Astrocyte of the hippocampus (primary cell): ENCODE measurements around the gene TRH.

Source experiments
- DNase-seq: peaks from one replicate; pipeline ENCODE4 v3.0.0; 2011; ENCODE audit warnings: low read depth, low spot score

The TRH gene, protein sequence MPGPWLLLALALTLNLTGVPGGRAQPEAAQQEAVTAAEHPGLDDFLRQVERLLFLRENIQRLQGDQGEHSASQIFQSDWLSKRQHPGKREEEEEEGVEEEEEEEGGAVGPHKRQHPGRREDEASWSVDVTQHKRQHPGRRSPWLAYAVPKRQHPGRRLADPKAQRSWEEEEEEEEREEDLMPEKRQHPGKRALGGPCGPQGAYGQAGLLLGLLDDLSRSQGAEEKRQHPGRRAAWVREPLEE

DNA sequence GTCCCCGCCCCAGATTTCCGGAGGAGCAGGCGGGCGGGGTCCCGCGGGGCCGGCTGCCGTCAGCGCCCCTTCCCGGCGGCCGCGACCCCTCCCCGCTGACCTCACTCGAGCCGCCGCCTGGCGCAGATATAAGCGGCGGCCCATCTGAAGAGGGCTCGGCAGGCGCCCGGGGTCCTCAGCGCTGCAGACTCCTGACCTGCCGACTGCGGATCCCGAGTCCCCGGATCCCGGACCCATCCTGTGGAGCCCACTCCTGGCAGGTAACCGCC, at the start of gene TRH:
Gene TRH, plus strand, starts transcription at position 157 of the 269 bp plus-strand sequence. CDS start 1,097 bp downstream, outside the sequence.
- no peak for DNase-seq

DNA sequence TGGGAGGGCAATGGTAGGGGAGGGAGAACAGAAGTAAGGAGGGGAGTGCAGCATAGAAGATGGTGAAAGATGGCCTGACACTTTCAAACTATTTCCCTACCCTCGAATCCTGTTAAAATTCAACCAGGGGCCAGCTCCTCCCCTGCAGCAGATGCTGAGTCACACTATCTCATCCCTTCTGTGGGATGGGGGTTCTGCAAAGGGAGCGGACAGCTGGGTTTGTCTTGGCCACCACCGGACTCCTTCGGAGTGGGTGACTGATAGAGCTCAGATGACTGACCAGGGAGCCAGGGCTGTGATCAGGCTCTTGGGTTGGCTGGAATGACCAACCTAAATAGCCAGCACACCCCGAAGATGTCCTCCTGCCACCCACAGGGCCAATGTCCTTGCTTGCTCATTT, 47.4 kb upstream of the TRH start:
- no peak for DNase-seq

DNA sequence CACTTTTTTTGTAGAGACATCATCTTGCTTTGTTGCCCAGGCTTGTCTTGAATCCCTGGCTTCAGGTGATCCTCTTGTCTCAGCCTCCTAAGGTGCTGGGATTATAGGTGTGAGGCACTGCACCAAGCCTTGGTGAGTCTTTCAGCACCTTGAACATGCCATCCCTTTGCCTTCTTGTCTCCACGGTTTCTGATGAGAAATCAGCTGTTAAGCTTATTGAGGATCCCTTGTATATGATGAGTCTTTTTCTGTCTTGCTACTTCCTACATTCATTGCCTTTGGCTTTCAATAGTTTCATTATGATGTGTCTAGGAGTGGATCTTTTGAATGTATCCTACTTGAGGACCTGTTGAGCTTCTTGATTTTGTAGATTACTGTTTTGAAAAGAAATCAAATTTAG, 45.1 kb upstream of the TRH start:
- DNase-seq, result no peak

DNA sequence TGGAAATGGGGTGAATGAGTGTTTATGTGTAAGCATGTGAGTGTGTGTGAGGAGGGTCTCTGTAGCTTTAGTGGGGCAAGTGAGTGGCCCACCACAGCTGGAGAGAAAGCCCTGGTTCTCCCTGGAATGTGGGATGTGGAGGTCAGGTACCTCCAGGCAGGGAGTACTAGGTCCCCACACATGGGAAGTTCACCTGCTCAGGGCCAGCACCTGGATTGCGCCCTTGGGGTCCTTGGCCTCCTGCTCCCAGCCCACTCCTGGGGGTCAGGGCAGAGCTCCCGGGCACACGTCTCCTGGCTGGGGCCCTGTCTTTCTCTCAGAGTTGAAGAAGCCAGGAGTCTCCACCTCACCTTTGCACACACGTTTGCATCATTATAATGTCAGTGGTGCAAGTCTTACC, 41.0 kb upstream of the TRH start:
- no peak for DNase-seq

DNA sequence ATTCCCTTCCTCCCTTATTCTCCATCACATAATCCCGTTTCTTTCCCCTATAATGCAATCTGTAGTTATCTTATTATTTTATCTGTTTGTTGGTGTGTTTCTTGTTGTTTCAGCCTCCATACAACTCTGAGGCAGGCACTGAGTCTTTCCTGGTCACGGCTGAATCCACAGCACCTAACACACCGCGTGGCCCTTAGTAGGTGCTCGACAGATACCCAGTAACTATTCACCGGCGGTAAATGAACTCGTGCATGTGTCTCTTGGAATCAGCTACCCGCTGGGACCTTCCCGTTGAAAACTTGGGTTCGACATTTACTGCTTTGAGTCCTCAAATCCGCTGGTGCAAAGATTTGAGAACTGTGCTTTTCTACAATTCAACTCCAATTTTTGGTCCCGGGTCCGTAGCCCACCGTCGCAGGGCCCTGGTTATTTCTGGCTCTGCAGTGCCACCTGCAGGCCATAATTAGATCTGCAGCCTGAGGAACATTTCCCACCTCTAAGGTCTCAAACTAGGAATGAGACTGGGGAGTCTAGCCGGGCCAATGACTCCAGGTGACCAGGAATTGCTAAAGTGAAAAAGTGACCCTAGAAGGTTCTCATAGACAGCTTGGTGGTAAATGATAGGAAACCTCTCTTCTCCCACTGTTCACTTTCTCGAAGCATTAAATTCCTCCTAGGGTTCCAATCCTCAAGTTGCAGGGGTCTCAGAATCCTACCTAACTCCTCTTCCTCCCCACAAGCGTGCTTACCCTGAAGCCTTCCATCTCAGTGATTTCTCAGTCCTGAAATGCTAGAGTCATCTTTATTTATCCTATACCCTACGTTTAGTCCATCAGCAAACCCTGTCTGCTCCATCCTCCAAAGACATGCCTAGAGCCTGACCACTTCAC, 40.0 kb upstream of the TRH start:
- DNase-seq, result peak; percentile 70

DNA sequence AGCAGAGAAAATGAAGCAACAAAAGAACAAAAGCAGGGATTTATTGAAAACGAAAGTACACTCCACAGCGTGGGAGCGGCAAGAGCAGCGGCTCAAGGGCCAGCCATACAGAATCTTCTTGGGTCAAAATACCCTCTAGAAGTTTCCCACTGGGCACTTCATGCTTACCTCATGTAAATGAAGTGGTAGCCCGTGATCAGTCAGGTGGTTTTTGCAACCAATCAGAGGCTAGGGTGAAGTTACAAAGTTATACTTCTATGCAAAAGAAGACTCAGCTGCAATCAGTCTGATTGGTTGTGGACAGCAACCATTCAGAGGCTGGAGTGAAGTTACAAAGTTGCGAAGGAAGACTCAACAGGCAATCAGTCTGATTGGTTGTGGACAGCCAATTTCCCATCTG, 37.8 kb upstream of the TRH start:
- peak; percentile 87 for DNase-seq

DNA sequence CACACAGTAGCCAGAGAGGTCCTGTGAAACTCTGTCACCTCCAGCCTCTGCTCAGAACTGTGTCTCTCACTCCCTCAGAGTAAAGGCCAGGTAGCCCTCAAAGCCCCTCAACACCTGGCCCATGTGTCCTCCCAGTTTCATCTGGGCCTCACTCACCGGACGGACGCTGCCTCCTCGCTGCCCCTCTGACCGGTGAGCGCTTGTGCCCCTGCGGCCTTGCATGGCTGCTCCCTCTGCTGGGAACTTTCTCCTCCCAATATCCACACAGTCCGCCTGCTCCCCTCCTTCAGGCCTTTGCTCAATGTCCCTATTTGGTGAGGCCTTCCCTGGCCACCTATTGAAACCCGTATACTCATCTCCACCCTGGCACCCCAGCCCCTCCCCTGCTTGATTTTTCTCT, 36.8 kb upstream of the TRH start:
- DNase-seq, result no peak

DNA sequence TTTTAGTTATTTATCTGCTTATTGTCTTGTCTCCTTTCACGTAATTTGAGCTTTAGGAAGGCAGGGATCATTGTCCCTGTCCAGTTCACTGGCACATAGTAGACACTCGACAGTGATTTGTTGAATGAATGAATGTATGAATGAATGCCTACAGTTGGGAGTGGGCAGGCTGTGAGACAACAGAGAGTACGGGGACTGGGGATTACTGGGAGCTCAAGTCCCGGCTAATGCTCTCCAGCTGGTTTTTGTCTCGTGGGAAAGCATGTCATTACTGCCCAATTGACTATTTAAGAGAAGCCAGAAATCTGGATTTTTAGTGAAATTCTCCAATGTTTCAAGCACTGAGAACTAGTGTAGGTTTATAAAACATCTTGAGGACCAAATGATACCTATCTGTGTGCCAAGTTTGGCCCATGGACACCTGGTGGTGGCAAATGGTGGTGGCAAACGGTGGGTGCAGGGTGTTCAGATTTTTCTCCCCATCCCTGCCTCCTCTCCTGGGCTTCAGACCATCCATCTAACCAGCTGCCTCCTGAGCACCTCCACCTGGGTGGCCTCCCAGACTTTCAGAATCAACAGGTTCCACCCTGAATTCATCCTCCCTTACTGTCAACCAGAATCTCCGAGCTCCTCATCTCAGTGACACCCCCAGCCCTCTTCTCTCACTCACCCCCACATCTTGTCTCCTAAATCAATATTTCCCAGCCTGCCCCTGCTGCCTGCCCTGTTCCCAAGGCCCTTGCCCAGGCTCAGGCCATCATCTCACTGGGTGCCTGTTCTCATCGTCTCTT, 36.2 kb upstream of the TRH start:
- no peak for DNase-seq

DNA sequence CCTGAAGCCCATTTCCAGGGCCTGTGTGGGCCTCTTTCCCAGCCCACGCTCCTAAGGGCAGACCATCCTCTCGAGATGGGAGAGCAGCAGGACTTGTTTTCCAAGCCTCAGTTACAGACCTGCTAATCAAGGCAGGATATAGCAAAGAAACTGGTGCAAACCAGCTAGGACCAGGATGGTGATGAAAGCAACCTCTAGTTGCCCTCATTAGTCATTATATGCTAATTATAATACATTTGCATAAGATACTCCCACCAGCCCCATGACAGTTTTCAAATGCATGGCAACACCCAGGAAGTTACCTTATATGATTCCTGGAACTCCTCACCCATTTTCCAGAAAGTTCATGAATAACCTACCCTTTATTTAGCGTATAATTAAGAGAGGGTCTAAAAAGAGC, 34.4 kb upstream of the TRH start:
- DNase-seq, result peak; percentile 17

DNA sequence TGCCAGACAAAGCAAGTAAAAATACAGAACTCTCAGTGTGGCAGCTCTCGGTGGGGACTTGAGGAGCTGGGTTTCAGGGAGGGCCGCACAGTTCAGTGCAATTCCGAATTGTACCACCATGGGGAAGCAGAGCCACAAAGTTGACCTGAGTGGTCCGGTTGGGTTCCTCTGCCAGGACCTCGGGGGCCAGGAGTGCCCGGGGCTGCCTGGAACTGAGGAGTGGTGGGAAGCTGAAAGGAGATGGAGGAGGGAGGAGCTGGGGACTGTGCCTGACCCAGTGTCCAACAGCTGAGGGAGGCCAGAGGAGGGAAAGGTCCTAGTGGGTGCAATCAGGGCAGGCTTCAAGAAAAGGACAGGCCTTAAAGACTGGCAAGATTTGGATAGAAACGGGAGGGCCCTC, 32.2 kb upstream of the TRH start:
- peak; percentile 85 for DNase-seq

DNA sequence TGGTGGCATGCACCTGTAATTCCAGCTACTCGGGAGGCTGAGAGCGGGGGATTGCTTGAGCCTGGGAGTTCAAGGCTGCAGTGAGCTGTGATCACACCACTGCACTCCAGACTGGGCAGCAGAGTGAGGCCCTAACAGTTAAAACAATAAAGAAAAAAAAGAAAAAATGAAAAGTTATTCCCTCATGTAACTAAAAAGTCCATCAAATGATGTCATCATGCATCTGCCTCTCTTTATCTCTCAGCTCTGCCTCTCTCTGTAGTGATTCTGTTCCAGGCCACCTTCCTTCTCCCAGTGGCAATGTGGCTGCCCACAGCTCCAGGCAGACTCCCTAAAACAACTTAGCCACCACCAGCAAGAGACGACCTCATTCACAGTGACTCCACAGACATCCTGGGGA, 31.5 kb upstream of the TRH start:
- no peak for DNase-seq

DNA sequence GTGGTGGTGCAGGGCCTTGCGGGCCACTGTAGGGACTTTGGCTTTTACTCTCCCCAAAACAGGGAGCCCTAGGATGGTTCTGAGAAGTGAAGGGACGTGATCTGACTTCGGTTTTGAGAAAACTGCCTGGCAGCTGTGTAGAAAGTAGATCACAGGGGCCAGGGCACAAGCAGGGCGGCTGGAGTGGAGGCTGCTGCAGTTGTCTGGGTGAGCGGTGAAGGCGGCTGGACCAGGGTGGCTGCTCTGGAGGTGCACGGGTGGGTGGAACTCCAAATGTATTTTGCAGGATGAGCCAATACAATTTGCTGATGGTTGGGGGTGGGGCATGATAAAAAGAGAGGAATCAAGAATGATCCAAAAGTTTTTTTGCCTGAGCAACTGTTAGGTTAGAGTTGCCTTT, 29.8 kb upstream of the TRH start:
- DNase-seq, result no peak

DNA sequence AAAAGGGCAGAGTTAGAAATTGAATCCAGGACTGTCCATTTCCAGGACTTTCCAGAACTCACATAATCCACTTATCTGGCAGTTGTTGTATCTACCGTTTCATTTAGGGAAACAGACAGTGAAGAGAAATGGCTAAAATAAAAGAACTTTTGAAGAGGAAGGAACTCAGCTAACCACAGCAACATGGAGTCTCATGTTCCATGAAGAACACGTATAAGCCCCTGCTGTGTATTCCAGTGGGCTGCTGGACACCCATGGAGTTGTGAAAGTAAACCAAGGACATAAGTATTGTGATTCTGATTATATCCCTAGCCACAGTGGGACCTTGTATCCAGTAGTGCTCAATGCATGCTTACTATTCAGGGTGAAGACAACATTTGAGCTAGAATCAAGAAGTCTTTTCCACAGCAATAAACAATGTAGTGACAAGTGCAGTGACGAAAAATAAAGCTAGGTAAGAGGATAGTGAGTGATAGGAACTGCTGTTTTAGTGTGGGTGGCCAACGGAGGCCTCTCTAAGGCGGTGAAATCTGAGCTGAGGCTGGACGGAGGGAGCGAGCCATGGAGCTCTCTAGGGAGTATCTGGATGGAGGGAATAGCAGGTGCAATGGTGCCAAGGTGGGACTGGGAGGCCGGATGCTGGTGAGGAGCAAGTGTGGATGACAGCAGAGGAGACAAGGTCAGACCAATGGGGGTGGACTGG, 26.8 kb upstream of the TRH start:
- DNase-seq, result no peak

DNA sequence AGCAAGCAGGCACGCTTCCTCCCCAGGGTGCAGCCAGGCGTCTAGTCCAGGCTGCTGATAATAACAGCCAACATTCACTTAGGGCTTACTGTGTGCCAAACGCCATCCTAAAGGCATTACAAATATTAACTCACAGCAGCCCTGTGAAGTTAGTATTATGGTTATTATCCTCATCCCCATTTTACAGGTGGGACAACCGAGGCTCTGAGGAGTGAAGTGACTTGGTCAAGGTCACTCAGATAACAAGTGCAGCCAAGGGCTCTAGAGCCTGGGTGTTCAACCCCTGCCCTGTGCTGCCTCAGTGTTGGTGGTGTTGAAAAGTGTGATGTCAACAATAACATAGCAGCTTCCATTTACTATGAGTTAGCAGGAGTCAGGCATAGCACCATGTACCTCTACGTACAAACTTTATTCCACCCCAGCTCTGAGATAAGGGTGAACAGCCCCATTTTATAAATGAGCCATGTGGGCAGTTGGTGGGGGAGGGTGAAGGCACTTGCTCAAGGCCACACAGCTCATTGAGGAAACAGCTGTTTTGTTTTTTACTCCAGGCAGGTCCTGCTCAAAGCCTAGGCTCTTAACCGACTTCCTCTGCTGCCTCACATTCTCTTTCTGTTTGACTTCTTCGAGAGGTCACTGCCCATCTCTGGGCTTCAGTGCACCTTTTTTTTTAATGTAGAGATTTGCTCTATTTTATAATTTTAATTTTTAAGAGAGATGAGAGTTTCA, 24.0 kb upstream of the TRH start:
- DNase-seq, result no peak

DNA sequence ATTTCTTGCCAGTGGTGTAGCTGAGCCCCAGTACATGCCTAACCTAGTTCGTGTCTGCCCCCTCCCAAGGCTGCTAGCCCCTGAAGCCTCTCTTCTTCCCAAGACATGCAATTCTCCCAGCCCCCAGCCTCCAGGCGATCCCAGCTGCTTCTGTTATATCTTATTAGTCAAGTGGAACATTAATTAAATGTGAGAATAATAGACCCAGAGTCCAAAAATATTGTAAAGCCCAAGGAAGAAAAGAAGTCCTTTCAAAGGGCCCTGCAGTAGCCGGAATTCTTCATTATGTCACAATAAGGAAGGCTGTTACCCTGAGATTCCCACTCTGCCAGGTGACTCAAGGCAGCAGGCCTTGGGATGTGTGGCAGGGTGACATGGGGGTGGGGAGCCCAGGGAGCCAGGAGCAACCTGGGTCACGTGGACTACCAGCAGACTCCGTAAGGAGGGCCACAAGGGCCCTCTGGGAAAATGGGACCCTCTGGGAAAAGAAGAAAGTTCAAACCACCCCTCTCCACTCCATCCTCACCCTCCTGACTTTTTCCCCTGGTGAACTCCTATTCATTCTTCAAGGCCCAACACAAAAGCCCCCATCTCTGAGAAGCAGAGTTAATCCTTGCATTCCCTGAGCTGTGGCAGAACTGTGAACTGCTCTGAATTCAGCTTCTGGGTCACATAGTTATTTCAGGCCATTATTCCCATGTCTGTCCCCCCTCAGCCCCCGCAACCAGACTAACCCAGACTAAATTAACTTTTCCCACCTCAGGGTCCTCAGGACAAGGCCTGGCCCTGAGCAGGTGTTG, 21.8 kb upstream of the TRH start:
- DNase-seq, result no peak

DNA sequence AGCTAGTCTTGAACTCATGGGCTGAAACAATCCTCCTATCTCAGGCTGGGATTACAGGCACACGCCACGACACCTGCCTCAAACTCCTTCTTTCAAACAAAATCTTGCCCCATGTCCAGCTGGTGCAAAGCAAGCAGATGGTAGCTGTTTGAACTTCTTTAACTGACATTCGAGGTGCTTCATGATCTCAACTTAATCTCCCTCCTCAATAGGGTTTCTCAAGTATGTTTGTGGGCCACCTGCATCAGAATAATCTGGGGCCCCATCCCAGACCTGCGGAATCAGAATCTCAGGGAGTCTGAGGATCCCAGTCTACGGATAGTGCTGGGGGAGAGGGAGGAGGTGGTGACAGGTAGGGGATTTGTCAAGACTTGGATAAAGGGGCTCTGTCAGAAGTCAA, 20.9 kb upstream of the TRH start:
- DNase-seq, result no peak

DNA sequence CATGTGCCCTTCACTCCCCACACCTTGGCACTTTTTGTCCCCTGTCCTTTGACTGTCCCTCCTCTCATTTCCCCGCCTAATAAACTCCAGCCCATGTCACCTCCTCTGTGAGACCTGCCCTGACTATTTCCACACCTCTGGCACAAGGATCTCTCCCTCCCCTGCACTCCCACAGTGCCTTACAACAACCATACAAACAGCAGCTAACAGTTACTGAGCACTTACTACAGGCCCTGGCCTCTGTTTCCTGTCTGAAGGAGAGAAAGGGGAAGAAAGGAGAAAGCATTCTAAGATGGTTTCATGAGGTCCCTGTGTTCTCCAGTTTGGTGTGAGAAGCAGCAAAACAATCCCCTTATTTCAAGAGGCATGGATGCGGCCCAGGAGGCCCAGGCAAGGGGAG, 20.0 kb upstream of the TRH start:
- no peak for DNase-seq

DNA sequence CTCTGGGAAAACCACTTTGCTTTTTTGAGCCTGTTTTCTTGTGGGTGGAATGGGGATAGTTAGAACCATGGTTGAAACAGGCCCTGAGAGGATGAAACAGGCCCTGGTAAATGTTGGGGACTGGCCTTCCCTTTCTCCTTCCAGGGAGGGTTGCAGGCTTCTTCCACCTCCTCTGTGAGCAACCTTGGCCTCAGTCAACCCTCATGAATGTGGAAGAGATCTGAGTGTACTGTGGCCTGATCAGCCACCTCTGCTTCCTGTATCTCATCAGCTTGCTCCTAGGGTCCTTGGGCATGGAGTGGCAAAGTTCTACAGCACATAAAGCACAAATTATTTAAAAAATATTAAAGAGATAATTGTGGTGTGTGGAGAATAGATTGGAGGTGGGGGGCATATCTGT, 17.6 kb upstream of the TRH start:
- DNase-seq, result no peak

DNA sequence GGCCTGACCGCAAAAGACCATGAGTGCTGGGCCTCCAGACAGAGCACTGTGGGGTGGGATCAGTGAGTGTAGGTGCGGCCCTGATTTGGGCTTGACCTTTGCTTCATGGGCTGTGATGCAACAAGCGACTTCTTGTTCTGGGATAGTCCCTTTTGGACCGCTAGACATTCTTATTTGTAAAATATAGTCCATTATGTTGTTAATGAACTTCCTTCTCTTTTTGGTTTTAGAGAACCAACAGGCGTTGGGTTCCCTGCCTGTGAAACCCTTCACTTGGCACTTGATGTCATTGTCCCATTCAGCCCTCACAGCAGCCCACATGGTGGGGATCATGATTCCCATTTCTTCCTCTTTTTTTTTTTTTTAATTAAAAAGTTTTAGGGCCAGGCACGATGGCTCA, 15.8 kb upstream of the TRH start:
- no peak for DNase-seq

DNA sequence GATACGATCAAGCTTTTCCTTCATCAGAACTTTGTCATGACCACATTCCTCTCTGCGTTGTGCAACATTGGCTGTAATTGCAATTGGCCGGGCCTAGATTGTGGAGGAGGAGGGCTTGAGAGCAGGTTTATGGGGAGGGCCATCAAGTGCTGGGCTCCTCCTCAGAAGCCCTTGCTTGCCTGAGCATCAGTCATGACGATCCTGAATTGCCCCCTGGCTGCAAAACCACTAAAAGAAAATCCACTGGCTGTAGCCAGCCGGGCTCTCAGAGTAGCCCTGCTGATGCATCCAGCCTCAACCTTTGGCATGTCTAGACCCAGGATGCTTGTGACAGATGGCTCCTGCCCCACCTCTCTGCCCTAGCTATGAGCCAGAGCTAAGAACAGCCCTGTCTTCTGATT, 13.4 kb upstream of the TRH start:
- no peak for DNase-seq

DNA sequence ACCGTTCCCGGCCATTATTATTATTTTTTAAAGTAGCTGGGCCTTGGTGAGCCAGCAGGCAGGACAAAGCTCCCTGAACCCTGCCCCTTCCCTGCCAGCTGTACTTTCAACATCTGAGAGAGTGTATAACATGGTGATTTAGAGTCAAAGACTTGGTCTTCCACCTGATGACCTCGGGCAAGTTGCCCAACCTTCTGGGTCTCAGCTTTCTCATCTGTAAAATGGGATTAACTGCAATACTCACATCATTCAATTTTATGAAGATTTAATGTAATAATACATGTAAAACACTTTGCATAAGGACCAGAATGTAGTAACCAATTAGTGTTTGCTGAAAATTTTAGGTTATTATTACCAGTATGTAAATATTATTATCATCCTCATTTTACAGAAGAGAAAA, 11.9 kb upstream of the TRH start:
- no peak for DNase-seq
